ENCODE results near the gene CSRP2. TPM values are rescaled to one million over a fixed set of nuclear protein-coding genes. Genes with fewer than 3 reads are reported as not detected.

The CSRP2 gene
- total and polyA plus RNA-seq, 4 experiments from 2014 or later = 0.11 to 0.83 TPM; not detected in 2

DNA sequence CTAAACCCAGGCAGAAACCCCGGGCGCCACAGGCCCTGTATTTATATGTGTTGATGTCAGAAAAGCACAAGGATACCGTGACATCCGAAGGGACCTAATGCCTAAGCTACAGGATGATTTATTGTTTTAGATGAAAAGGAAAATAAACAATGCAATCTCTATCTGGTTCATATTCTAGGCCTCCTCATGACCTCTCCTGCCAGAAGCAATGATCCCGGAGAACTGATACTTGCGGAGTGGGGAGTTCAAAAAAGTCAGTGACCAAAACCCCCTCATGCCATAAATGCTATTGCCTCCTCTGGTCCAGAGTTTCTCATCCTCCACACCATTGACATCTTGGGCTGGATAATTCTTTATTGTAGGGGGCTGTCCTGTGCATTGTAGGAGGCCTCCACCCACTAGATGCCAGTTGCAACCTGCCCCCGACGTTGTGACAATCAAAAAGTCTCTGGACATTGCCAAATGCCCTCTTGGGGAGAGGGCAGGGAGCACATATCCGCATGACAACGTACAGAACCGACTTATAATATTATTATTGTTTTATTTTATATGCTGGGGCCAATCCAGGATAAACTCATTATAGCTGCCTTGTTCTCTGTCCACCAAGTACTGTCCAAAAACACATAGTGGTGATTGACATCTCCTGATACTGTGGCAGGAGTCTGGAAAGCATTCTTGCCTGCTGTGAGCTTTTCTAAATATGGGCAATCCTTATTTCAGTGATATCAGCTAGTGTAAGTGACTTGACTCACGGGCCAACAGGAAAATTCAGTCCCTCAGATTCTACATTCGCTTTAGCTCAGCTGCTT is 1.1 kb upstream of the CSRP2 start:
- intact Hi-C loops (cut with micrococcal nuclease) = no loop called here
- Histone ChIP-seq H3K9me3 (ENCODE audit: control insufficient read depth in 1 of 2, low read length in 2 of 2) (no peaks in the 10 kb centered on the region), H3K4me3 (ENCODE audit: low read length in 2 of 2) (no peak overlapping the region), H3K27ac (ENCODE audit: low read depth, low read length) (no peak overlapping the region), H3K27me3 (ENCODE audit: insufficient read depth, low read length) (peaks cover 28% of the 10 kb centered on the region), H3K4me1 (ENCODE audit: insufficient read depth, low read length) (peaks cover 8% of the 10 kb centered on the region), H3K36me3 (ENCODE audit: insufficient read depth, low read length) (no peaks in the 10 kb centered on the region)
- Mint-ChIP-seq H3K27me3 (peaks cover 31 to 33% of the 10 kb centered on the region in 2 donors), H3K27ac (peak overlapping the region in 2 of 7 donors; percentile 9 to 65), H3K4me1 (peaks cover 7 to 25% (median 15%) of the 10 kb centered on the region in 4 donors), H3K36me3 (no peaks in the 10 kb centered on the region), H3K4me3 (peak overlapping the region; percentile 61 to 90 (median 83)), H3K9me3 (peaks cover 0 to 5% (median 0%) of the 10 kb centered on the region in 8 donors)
- POLR2A ChIA-PET (ENCODE audit: partially characterized antibody) = no interaction called here
- DNase-seq = no peak
- CTCF ChIA-PET (ENCODE audit: partially characterized antibody) = no interaction called here

DNA sequence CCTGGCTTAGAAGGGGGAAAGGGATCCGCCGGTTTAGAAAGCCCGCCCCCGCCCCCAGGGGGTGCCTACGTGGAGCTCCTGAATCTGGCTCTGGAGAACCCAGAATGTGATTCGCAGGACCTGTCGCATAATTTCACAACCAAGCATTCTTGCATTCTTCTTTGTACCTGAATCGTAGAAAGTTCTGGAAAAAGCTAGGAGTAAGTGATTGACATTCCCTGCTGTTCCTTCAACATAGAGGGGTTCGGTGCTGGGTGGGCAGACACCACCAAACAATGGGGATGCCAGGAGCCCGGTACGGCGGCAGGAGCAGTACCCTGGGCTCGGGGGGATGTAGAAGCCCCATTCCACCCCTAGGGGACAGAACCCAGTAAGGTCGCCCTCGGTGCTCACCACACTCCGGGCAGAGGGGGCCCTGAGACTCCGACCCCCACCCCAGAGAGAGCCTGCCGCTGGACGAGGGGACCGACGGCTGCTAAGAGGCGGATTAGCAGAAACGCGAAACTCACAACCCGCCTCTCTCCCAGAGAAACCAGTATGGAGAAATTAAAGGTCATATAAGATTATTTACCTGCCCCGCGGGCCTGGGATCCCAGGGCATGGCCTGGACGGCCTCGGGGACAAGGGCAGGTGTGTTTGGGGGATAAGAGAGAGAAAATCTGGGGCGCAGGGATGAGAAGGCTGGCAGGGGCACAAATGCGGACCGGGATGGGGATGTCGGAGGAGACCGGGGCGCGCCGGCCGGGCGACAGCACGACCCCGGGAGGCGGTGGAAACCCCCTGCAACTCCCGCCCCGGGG is 520 bp downstream of the CSRP2 start:
- Histone ChIP-seq H3K9me3 (ENCODE audit: control insufficient read depth in 1 of 2, low read length in 2 of 2) (no peaks in the 10 kb centered on the region), H3K4me3 (ENCODE audit: low read length in 2 of 2) (peak overlapping the region in 1 of 2 donors; percentile 49), H3K27me3 (ENCODE audit: insufficient read depth, low read length) (peaks cover 30% of the 10 kb centered on the region), H3K27ac (ENCODE audit: low read depth, low read length) (no peak overlapping the region), H3K4me1 (ENCODE audit: insufficient read depth, low read length) (peaks cover 8% of the 10 kb centered on the region), H3K36me3 (ENCODE audit: insufficient read depth, low read length) (no peaks in the 10 kb centered on the region)
- intact Hi-C loops (cut with micrococcal nuclease) = no loop called here
- H3K27me3 Mint-ChIP-seq = peaks cover 28 to 35% of the 10 kb centered on the region in 2 donors
- peaks cover 7 to 25% (median 15%) of the 10 kb centered on the region in 4 donors for H3K4me1 Mint-ChIP-seq
- peak overlapping the region in 3 of 7 donors; percentile 44 to 86 (median 80) for H3K27ac Mint-ChIP-seq
- peak in 1 of 5 donors; percentile 10 for DNase-seq
- ChIA-PET POLR2A (ENCODE audit: partially characterized antibody) (no interaction called here), CTCF (ENCODE audit: partially characterized antibody) (no interaction called here)
- peak overlapping the region; percentile 87 to 96 (median 92) for H3K4me3 Mint-ChIP-seq
- peaks cover 0 to 5% (median 0%) of the 10 kb centered on the region in 8 donors for H3K9me3 Mint-ChIP-seq
- H3K36me3 Mint-ChIP-seq = no peaks in the 10 kb centered on the region

DNA sequence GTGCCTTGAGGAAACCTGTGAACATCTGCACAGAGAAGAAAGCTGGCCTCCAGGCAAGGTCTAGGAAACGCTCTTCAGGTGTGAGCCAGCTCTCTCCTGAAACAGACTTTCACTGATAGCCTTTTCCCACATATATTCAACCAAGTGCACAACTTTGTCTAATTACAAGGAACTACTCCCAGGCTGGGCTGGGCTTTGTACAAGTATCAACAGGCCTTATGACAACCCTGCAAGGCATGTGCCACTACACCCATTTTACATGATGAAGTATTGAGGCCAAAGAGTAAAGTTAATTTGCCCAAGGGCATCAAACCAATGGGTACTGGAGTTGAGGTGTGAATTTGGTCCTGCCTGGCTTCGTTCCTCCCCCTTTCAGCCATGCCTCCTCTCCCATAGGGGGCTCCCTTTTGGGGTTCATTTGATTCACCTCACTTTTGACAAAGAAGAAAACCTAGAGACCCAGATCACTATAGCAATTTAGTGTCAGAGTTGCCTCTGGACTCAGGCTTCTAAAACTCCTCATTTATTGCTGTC is 2.1 kb downstream of the CSRP2 start:
- Mint-ChIP-seq H3K4me3 (peak overlapping the region in 3 of 8 donors; percentile 12 to 70 (median 68)), H3K9me3 (peaks cover 0 to 5% (median 0%) of the 10 kb centered on the region in 8 donors), H3K36me3 (no peaks in the 10 kb centered on the region), H3K4me1 (peaks cover 7 to 25% (median 15%) of the 10 kb centered on the region in 4 donors), H3K27ac (no peak overlapping the region), H3K27me3 (peaks cover 33 to 34% of the 10 kb centered on the region in 2 donors)
- Histone ChIP-seq H3K4me1 (ENCODE audit: insufficient read depth, low read length) (peaks cover 8% of the 10 kb centered on the region), H3K9me3 (ENCODE audit: control insufficient read depth in 1 of 2, low read length in 2 of 2) (no peaks in the 10 kb centered on the region), H3K27me3 (ENCODE audit: insufficient read depth, low read length) (peaks cover 30% of the 10 kb centered on the region), H3K27ac (ENCODE audit: low read depth, low read length) (no peak overlapping the region), H3K4me3 (ENCODE audit: low read length in 2 of 2) (no peak overlapping the region), H3K36me3 (ENCODE audit: insufficient read depth, low read length) (no peaks in the 10 kb centered on the region)
- no peak for DNase-seq
- POLR2A ChIA-PET (ENCODE audit: partially characterized antibody) = no interaction called here
- CTCF ChIA-PET (ENCODE audit: partially characterized antibody) = no interaction called here
- intact Hi-C loops (cut with micrococcal nuclease) = no loop called here

DNA sequence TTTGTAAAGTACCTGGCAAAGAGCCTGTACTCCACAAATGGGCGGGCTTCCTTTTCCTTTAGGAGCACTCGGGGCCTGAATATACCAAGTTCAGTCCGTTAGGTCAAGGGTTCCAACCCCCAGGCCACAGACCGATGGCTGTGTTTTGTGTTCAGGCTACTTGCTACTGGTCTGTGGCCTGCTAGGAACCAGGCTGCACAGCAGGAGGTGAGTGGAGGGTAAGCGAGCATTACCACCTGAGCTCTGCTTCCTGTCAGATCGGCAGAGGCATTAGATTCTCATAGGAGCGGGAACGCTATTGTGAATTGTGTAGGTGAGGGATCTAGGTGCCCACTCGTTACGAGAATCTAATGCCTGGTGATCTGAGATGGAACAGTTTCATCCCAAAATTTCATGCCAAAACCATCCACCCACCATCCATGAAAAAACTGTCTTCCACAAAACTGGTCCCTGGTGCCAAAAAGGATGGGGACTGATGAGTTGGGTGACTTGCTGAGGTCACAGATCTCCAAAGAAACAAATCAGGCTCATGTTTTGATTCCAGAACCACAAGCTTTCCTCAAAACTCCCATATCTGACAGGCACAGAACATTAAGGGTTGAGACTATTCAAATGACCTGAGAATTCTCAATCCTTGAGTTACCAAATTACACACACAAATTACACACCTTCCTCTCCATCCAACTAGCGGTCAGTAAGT is 4.2 kb downstream of the CSRP2 start:
- peaks cover 26% of the 10 kb centered on the region for H3K27me3 ChIP-seq (ENCODE audit: insufficient read depth, low read length)

DNA sequence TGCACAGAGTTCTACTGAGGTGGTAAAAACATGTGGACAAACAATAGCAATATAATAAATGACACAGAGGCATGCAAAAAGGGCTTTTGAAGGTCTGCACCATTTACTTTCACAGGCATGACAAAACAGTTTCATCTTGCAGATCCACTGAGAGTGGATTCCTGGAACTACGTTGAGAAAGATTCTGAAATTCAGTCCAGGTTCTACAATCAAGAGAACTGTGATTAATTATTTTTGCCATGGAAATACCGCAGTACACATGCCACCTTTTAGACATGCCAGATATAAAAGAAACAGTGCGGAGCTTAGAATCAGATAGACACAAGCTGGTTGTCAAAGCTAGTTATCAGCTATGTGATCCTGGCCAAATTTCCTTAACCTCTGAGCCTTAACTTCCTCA is 4.8 kb downstream of the CSRP2 start:
- H3K9me3 Mint-ChIP-seq = no peaks in the 10 kb centered on the region
- H3K27me3 ChIP-seq (ENCODE audit: insufficient read depth, low read length) = peaks cover 25% of the 10 kb centered on the region

More for the DNA sequence above, 4.2 kb downstream of the CSRP2 start:
- Mint-ChIP-seq H3K27me3 (peaks cover 33 to 35% of the 10 kb centered on the region in 2 donors), H3K4me3 (no peak overlapping the region), H3K4me1 (peaks cover 7 to 23% (median 14%) of the 10 kb centered on the region in 4 donors), H3K9me3 (peaks cover 0 to 4% (median 0%) of the 10 kb centered on the region in 8 donors), H3K36me3 (no peaks in the 10 kb centered on the region), H3K27ac (no peak overlapping the region)
- ChIA-PET CTCF (ENCODE audit: partially characterized antibody) (no interaction called here), POLR2A (ENCODE audit: partially characterized antibody) (no interaction called here)
- no peaks in the 10 kb centered on the region for H3K9me3 ChIP-seq (ENCODE audit: control insufficient read depth in 1 of 2, low read length in 2 of 2)
- no peak for DNase-seq
- H3K27ac ChIP-seq (ENCODE audit: low read depth, low read length) = no peak overlapping the region
- peaks cover 8% of the 10 kb centered on the region for H3K4me1 ChIP-seq (ENCODE audit: insufficient read depth, low read length)
- no peak overlapping the region for H3K4me3 ChIP-seq (ENCODE audit: low read length in 2 of 2)
- intact Hi-C loops (cut with micrococcal nuclease) = no loop called here
- H3K36me3 ChIP-seq (ENCODE audit: insufficient read depth, low read length) = no peaks in the 10 kb centered on the region

DNA sequence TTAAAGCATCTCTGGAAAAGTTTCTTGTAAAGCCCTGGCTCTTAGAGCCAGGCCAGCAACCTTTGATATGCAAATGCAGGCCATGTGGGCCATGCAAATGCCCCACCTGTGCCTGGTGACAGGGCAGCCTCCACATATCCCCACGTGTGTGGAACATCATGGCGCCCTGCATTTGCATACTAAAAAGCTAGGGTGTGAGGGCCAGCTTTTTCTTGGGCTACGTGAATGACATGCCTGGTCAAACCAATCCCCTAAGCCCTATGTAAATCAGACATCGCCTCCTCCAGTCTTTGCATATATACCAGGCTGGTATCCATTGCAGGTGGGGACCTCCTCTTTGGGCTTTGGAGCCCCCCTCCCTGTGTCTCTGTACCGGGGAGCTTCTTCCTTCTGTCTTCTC is 6.4 kb downstream of the CSRP2 start:
- Mint-ChIP-seq H3K4me1 (peaks cover 0 to 5% (median 1%) of the 10 kb centered on the region in 4 donors), H3K36me3 (no peaks in the 10 kb centered on the region), H3K4me3 (no peak overlapping the region), H3K27me3 (peaks cover 28% of the 10 kb centered on the region in 2 donors), H3K9me3 (no peaks in the 10 kb centered on the region), H3K27ac (no peak overlapping the region)
- CTCF ChIA-PET (ENCODE audit: partially characterized antibody) = no interaction called here
- Histone ChIP-seq H3K9me3 (ENCODE audit: control insufficient read depth in 1 of 2, low read length in 2 of 2) (no peaks in the 10 kb centered on the region), H3K36me3 (ENCODE audit: insufficient read depth, low read length) (no peaks in the 10 kb centered on the region), H3K27me3 (ENCODE audit: insufficient read depth, low read length) (peaks cover 17% of the 10 kb centered on the region), H3K4me3 (ENCODE audit: low read length in 2 of 2) (no peak overlapping the region), H3K4me1 (ENCODE audit: insufficient read depth, low read length) (no peaks in the 10 kb centered on the region), H3K27ac (ENCODE audit: low read depth, low read length) (no peak overlapping the region)
- intact Hi-C loops (cut with micrococcal nuclease) = no loop called here
- no peak for DNase-seq
- POLR2A ChIA-PET (ENCODE audit: partially characterized antibody) = interaction anchor here (0.7 kb wide), 1 partner anchor 18 kb away, joined by 5 read pairs; no protein-coding TSS in a partner anchor

More for the DNA sequence above, 4.8 kb downstream of the CSRP2 start:
- H3K4me1 ChIP-seq (ENCODE audit: insufficient read depth, low read length) = peaks cover 8% of the 10 kb centered on the region
- no peaks in the 10 kb centered on the region for H3K9me3 ChIP-seq (ENCODE audit: control insufficient read depth in 1 of 2, low read length in 2 of 2)
- H3K27ac Mint-ChIP-seq = no peak overlapping the region
- H3K4me3 Mint-ChIP-seq = no peak overlapping the region
- intact Hi-C loops (cut with micrococcal nuclease) = no loop called here
- no peak overlapping the region for H3K4me3 ChIP-seq (ENCODE audit: low read length in 2 of 2)
- H3K27ac ChIP-seq (ENCODE audit: low read depth, low read length) = no peak overlapping the region
- peaks cover 4 to 18% (median 10%) of the 10 kb centered on the region in 4 donors for H3K4me1 Mint-ChIP-seq
- peaks cover 32 to 33% of the 10 kb centered on the region in 2 donors for H3K27me3 Mint-ChIP-seq
- ChIA-PET POLR2A (ENCODE audit: partially characterized antibody) (no interaction called here), CTCF (ENCODE audit: partially characterized antibody) (no interaction called here)
- H3K36me3 ChIP-seq (ENCODE audit: insufficient read depth, low read length) = no peaks in the 10 kb centered on the region
- no peaks in the 10 kb centered on the region for H3K36me3 Mint-ChIP-seq
- DNase-seq = no peak

Data from CD4-positive, alpha-beta memory T cell (primary cell).